H1 (cell line): Measurements from ENCODE around the gene CAB39L. TPM values are rescaled to one million over a fixed set of nuclear protein-coding genes. Genes with fewer than 3 reads are reported as not detected.

Experiments used
- CTCF ChIA-PET: fragments of 300-600 bp; sonication (Branson Sonifier 250); formaldehyde crosslinking; loops from one replicate; lab custom pipeline; 2021; ENCODE audit not compliant: partially characterized antibody; lab: Charles Lee
- POLR2A ChIA-PET: fragments of 300-600 bp; sonication (Branson Sonifier 250); formaldehyde crosslinking; loops from one replicate; lab custom pipeline; 2021; ENCODE audit warnings: inconsistent platforms; ENCODE audit not compliant: partially characterized antibody; lab: Charles Lee
- DNase-seq, 2 experiments: peaks; one replicate each; pipeline versions ENCODE4 v3.0.0 to v3.0.0-alpha.2; 2010 to 2022; ENCODE audit warnings: low spot score in 2 of 2, low read depth in 1 of 2, mixed read lengths in 1 of 2
- FAIRE-seq: peaks from 2 replicates; lab custom pipeline; 2011; peaks lifted over from hg19 to GRCh38; lab: Jason Lieb, UNC
- H2AFZ ChIP-seq: 2 replicates; pipeline ENCODE4 v1.8.1; 2012; ENCODE audit warnings: low read length, inconsistent platforms
- H2AK5ac ChIP-seq: 2 replicates; pipeline ENCODE4 v1.6.1; 2013; ENCODE audit warnings: low read depth, low read length
- H2BK120ac ChIP-seq: replicated peaks from 2 replicates; pipeline ENCODE3; 2013; ENCODE audit warnings: low read depth, low read length, inconsistent platforms
- H2BK12ac ChIP-seq: 2 replicates; pipeline ENCODE4 v1.6.1; 2013; ENCODE audit warnings: low read depth, low read length
- H2BK15ac ChIP-seq: 2 replicates; pipeline ENCODE4 v1.6.1; 2013; ENCODE audit warnings: low read length
- H2BK20ac ChIP-seq: 2 replicates; pipeline ENCODE4 v1.6.1; 2013; ENCODE audit warnings: low read length
- H2BK5ac ChIP-seq: 2 replicates; pipeline ENCODE4 v1.6.1; 2013; ENCODE audit warnings: low read depth, low read length
- H3K14ac ChIP-seq: 2 replicates; pipeline ENCODE4 v1.6.1; 2013; ENCODE audit warnings: inconsistent platforms; ENCODE audit not compliant: insufficient read length
- H3K18ac ChIP-seq: 2 replicates; pipeline ENCODE4 v1.6.1; 2013; ENCODE audit warnings: low read length; ENCODE audit errors: extremely low read depth
- H3K23ac ChIP-seq: 2 replicates; pipeline ENCODE4 v1.6.1; 2013; ENCODE audit warnings: inconsistent platforms; ENCODE audit not compliant: insufficient read length
- H3K23me2 ChIP-seq: 2 replicates; pipeline ENCODE4 v1.6.1; 2013; ENCODE audit warnings: low read depth, low read length
- H3K27ac ChIP-seq: 2 replicates; pipeline ENCODE4 v1.6.1; 2011; ENCODE audit warnings: low read depth, low read length, inconsistent platforms
- H3K27me3 ChIP-seq, 4 experiments: replicated peaks in 1 of 4; 1 replicate in 1 of 4; 2 replicates in 3 of 4; pipeline versions ENCODE4 v1.6.1 to v1.8.1; 2011 to 2013; ENCODE audit warnings: low read length in 3 of 4, mild to moderate bottlenecking in 3 of 4, inconsistent platforms in 2 of 4, mixed read lengths in 2 of 4, moderate library complexity in 1 of 4; ENCODE audit not compliant: control insufficient read depth in 3 of 4, insufficient read depth in 3 of 4; ENCODE audit errors: extremely low read depth in 1 of 4
- H3K36me3 ChIP-seq, 4 experiments: 2 replicates each; pipeline versions ENCODE4 v1.6.1 to v1.8.1; 2011 to 2013; ENCODE audit warnings: mild to moderate bottlenecking in 4 of 4, low read length in 3 of 4, moderate library complexity in 2 of 4, control low read depth in 1 of 4, inconsistent platforms in 1 of 4; ENCODE audit not compliant: insufficient read depth in 4 of 4, control insufficient read depth in 2 of 4
- H3K4ac ChIP-seq: replicated peaks from 2 replicates; pipeline ENCODE3; 2013; ENCODE audit warnings: low read length, low read depth, mixed read lengths, inconsistent platforms; ENCODE audit not compliant: insufficient read length
- H3K4me1 ChIP-seq, 4 experiments: replicated peaks in 1 of 4; 1 replicate in 1 of 4; 2 replicates in 3 of 4; pipeline versions ENCODE4 v1.6.1 to v1.8.1; 2011 to 2013; ENCODE audit warnings: low read length in 3 of 4, inconsistent platforms in 2 of 4, mixed read lengths in 1 of 4; ENCODE audit not compliant: insufficient read depth in 4 of 4, control insufficient read depth in 3 of 4
- H3K4me2 ChIP-seq, 2 experiments: 2 replicates each; pipeline versions ENCODE4 v1.6.1 to v1.8.1; 2011 to 2013; ENCODE audit warnings: low read depth in 2 of 2, low read length in 2 of 2, control low read depth in 1 of 2, inconsistent platforms in 1 of 2, mild to moderate bottlenecking in 1 of 2; ENCODE audit not compliant: insufficient read depth in 1 of 2
- H3K4me3 ChIP-seq, 4 experiments: fragments of 200-600, 300-600 bp in 1 of 4; sonication (generic), shearing (Covaris generic), sonication (Bioruptor Twin) in 1 of 4; 2 replicates each; pipeline versions ENCODE4 v1.5.1 to v1.8.1; 2011 to 2016; ENCODE audit warnings: low read length in 4 of 4, low read depth in 3 of 4, control low read depth in 2 of 4, inconsistent platforms in 2 of 4, mild to moderate bottlenecking in 2 of 4, mixed read lengths in 1 of 4, moderate library complexity in 1 of 4; ENCODE audit not compliant: insufficient read depth in 2 of 4; ENCODE audit errors: extremely low read depth in 1 of 4
- H3K56ac ChIP-seq: replicated peaks from 2 replicates; pipeline ENCODE3; 2013; ENCODE audit warnings: low read depth, mild to moderate bottlenecking, mixed read lengths, low read length, inconsistent platforms; ENCODE audit not compliant: insufficient read length
- H3K79me1 ChIP-seq: 2 replicates; pipeline ENCODE4 v1.6.1; 2013; ENCODE audit warnings: low read depth, low read length, control low read depth
- H3K79me2 ChIP-seq, 2 experiments: 2 replicates each; pipeline versions ENCODE4 v1.6.1 to v1.8.1; 2012 to 2013; ENCODE audit warnings: low read length in 2 of 2, mild to moderate bottlenecking in 2 of 2, inconsistent platforms in 1 of 2; ENCODE audit not compliant: insufficient read depth in 2 of 2, control insufficient read depth in 1 of 2
- H3K9ac ChIP-seq, 4 experiments: replicated peaks in 1 of 4; 1 replicate in 1 of 4; 2 replicates in 3 of 4; pipeline versions ENCODE4 v1.6.1 to v1.8.1; 2011 to 2013; ENCODE audit warnings: low read depth in 3 of 4, low read length in 3 of 4, control low read depth in 2 of 4, mild to moderate bottlenecking in 2 of 4, moderate library complexity in 2 of 4, inconsistent platforms in 1 of 4; ENCODE audit errors: extremely low read depth in 1 of 4
- H3K9me3 ChIP-seq, 2 experiments: 2 replicates each; pipeline versions ENCODE4 v1.6.1 to v1.8.1; 2012 to 2013; ENCODE audit warnings: mild to moderate bottlenecking in 2 of 2, moderate library complexity in 2 of 2, control low read depth in 1 of 2, inconsistent platforms in 1 of 2, low read depth in 1 of 2, low read length in 1 of 2, mixed read lengths in 1 of 2; ENCODE audit not compliant: insufficient read depth in 2 of 2
- H4K20me1 ChIP-seq, 2 experiments: replicated peaks in 1 of 2; 2 replicates each; pipeline versions ENCODE3 to v1.8.1; 2011 to 2013; ENCODE audit warnings: inconsistent platforms in 2 of 2, low read length in 2 of 2, mild to moderate bottlenecking in 1 of 2; ENCODE audit not compliant: insufficient read depth in 2 of 2, control insufficient read depth in 1 of 2
- H4K5ac ChIP-seq: 2 replicates; pipeline ENCODE4 v1.6.1; 2013; ENCODE audit warnings: low read length, low read depth, mixed read lengths, inconsistent platforms; ENCODE audit not compliant: insufficient read length
- H4K8ac ChIP-seq: 2 replicates; pipeline ENCODE4 v1.8.0; 2013; ENCODE audit warnings: mild to moderate bottlenecking, moderate library complexity, low read length, inconsistent platforms; ENCODE audit not compliant: insufficient read depth; ENCODE audit errors: extremely low read depth
- H4K91ac ChIP-seq: replicated peaks from 2 replicates; pipeline ENCODE3; 2013; ENCODE audit warnings: low read length, mixed read lengths, inconsistent platforms; ENCODE audit not compliant: insufficient read length
- CREB1 ChIP-seq: IDR thresholded peaks from 2 replicates; pipeline ENCODE4 v1.6.1; 2012; ENCODE audit warnings: inconsistent platforms
- KDM5A ChIP-seq: fragments of 200-600 bp; IDR thresholded peaks from 2 replicates; pipeline ENCODE4 v1.7.1; 2012; ENCODE audit warnings: mild to moderate bottlenecking, low read length, inconsistent platforms, mixed read lengths
- SAP30 ChIP-seq: fragments of 300-600 bp; sonication (generic); IDR thresholded peaks from 2 replicates; pipeline ENCODE4 v1.7.1; 2012; ENCODE audit warnings: low read length, moderate library complexity, mild to moderate bottlenecking, inconsistent platforms; ENCODE audit not compliant: insufficient read depth, insufficient replicate concordance
- SIRT6 ChIP-seq: IDR thresholded peaks from one replicate; pipeline ENCODE4 v1.7.1; 2012; ENCODE audit warnings: low read length, inconsistent platforms
- WGBS, 2 experiments: shearing (Covaris generic) in 1 of 2; methylation state at CpG; one replicate each; pipeline versions ENCODE4 v1.1.6 to v1.1.7; 2013 to 2015; ENCODE audit warnings: low lambda C conversion rate in 2 of 2, mixed read lengths in 2 of 2, inconsistent platforms in 1 of 2, low coverage in 1 of 2, missing lambda C conversion rate in 1 of 2; ENCODE audit not compliant: insufficient replicate concordance in 2 of 2, insufficient coverage in 1 of 2, insufficient read length in 1 of 2; ENCODE audit errors: extremely low coverage in 1 of 2, missing lambda C conversion rate in 1 of 2; 5-methylcytosine and 5-hydroxymethylcytosine counted together
- polyA plus RNA-seq, 7 experiments: library from polyadenylated mRNA; depleted of rRNA in 3 of 7; stranded (reverse) in 5 of 7; unstranded in 2 of 7; fragments of >200 nt in 5 of 7; fragments of 200-250 nt in 2 of 7; gene quantifications; 1 replicate in 5 of 7; 2 replicates in 1 of 7; 4 replicates in 1 of 7; pipeline versions ENCODE4 v1.2.1 to v1.2.3, GENCODE V29; 2011 to 2013; ENCODE audit warnings: missing spikeins in 2 of 7, mixed read lengths in 2 of 7
- total RNA-seq: library from RNA; stranded (reverse); fragmentation: NEBNext Ultra II Directional; extraction: Animal tissue kit (Norgen Biotek cat#: 25700); gene quantifications from 2 replicates; pipeline ENCODE4 v1.2.1, GENCODE V29; 2021
- TF ChIP-seq, protein P1 (sequence below): IDR thresholded peaks from 2 replicates; pipeline ENCODE4 v1.6.1; 2012; ENCODE audit warnings: low read length, inconsistent platforms

CAB39L gene
- total and polyA plus RNA-seq, 2 of the 8 experiments (the other 6 are each of a cell fraction or from before 2014, with no cell fraction given) = 2.5 to 4.8 TPM

DNA sequence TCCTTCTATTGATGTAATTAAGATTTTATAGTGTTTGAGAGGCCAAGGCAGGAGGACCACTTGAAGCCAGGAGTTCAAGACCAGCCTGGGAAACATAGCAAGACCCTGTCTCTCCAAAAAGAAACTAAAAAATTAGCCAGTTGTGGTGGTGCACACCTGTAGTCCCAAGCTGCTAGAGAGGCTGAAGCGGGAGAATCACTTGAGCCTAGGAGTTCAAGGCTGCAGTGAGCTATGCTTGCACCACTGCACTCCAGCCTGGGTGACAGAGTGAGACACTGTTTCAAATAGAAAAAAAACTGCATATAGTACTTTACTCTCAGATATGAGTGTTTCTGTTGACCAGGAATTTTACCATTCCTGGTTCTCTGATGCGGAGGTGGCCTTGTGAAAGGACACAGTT is 147.2 kb downstream of the CAB39L start:
- no peak for FAIRE-seq
- Histone ChIP-seq H2AK5ac (no peak overlapping the region), H3K23me2 (peaks cover 2% of the 10 kb centered on the region; the same call in 1 of the 2 replicates), H3K56ac (no peak overlapping the region), H3K27ac (no peak overlapping the region), H4K91ac (no peak overlapping the region), H3K4ac (no peak overlapping the region), H4K20me1 (no peaks in the 10 kb centered on the region), H3K79me1 (no peaks in the 10 kb centered on the region), H3K23ac (no peak overlapping the region), H2BK120ac (no peak overlapping the region), H2BK20ac (no peak overlapping the region), H3K79me2 (no peaks in the 10 kb centered on the region), H3K18ac (no peak overlapping the region), H2BK12ac (no peak overlapping the region), H3K14ac (no peak overlapping the region), H3K4me2 (no peak overlapping the region), H3K9ac (no peak overlapping the region), H3K4me1 (no peaks in the 10 kb centered on the region), H4K8ac (no peak overlapping the region), H4K5ac (no peak overlapping the region), H3K9me3 (no peaks in the 10 kb centered on the region), H3K36me3 (no peaks in the 10 kb centered on the region), H2BK15ac (no peak overlapping the region), H3K27me3 (peaks cover 0 to under 1% (median 0%) of the 10 kb centered on the region in 4 experiments; a peak in 1 of 7 replicates), H2BK5ac (no peak overlapping the region), H2AFZ (no peak overlapping the region), H3K4me3 (no peak overlapping the region)
- CTCF ChIA-PET = interaction anchor here (0.6 to 2.1 kb wide), 5 partner anchors 10 to 310 kb away, joined by 3 to 10 read pairs (median 3); no protein-coding TSS in a partner anchor
- no peak for TF ChIP-seq CREB1
- TF ChIP-seq, protein P1, sequence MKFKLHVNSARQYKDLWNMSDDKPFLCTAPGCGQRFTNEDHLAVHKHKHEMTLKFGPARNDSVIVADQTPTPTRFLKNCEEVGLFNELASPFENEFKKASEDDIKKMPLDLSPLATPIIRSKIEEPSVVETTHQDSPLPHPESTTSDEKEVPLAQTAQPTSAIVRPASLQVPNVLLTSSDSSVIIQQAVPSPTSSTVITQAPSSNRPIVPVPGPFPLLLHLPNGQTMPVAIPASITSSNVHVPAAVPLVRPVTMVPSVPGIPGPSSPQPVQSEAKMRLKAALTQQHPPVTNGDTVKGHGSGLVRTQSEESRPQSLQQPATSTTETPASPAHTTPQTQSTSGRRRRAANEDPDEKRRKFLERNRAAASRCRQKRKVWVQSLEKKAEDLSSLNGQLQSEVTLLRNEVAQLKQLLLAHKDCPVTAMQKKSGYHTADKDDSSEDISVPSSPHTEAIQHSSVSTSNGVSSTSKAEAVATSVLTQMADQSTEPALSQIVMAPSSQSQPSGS = no peak
- no peak for TF ChIP-seq SIRT6
- TF ChIP-seq SAP30 = no peak
- TF ChIP-seq KDM5A = no peak
- peak in 1 of 2 experiments; percentile 8 for DNase-seq
- POLR2A ChIA-PET = interaction anchor here (0.7 kb wide), 1 partner anchor 36 kb away, joined by 4 read pairs; no protein-coding TSS in a partner anchor
- WGBS, 2 experiments = 88% methylated on average over 2 of the region's 2 CpGs; no CpG with 5 or more reads in 1 of the 2 experiments
